GM23338 (cell line): Measurements from ENCODE around the gene EHD4. TPM values are rescaled to one million over a fixed set of nuclear protein-coding genes. Genes with fewer than 3 reads are reported as not detected.

ENCODE experiments used
- ATAC-seq: fragments of 200-7000 bp; cut with Tn5 transposase; 3 replicates; pipeline ENCODE4 v1.9.1; 2020
- DNase-seq: peaks from one replicate; pipeline ENCODE4 v3.0.0-alpha.2; 2015; ENCODE audit warnings: low spot score
- H2AFZ ChIP-seq: fragments of 200-600 bp; sonication (generic); 2 replicates; pipeline ENCODE4 v1.8.0; 2016; ENCODE audit warnings: antibody characterized with exemption, mild to moderate bottlenecking, moderate library complexity
- H3F3A ChIP-seq: fragments of 200-600 bp; sonication (generic); replicated peaks from 2 replicates; pipeline ENCODE4 v1.8.0; 2017; ENCODE audit warnings: antibody characterized with exemption, mixed run types, low read depth
- H3K27ac ChIP-seq: fragments of 200-600 bp; sonication (generic); 2 replicates; pipeline ENCODE4 v1.6.1; 2016; ENCODE audit warnings: low read depth
- H3K27me3 ChIP-seq: fragments of 200-600 bp; sonication (generic); 2 replicates; pipeline ENCODE4 v1.8.0; 2016; ENCODE audit warnings: mild to moderate bottlenecking, mixed run types, moderate library complexity; ENCODE audit not compliant: insufficient read depth
- H3K36me3 ChIP-seq: fragments of 200-600 bp; sonication (generic); 2 replicates; pipeline ENCODE4 v1.8.0; 2016; ENCODE audit warnings: mild to moderate bottlenecking; ENCODE audit not compliant: insufficient read depth
- H3K4me1 ChIP-seq: fragments of 200-600 bp; sonication (generic); 2 replicates; pipeline ENCODE4 v1.8.0; 2016; ENCODE audit warnings: mild to moderate bottlenecking, moderate library complexity; ENCODE audit not compliant: insufficient read depth
- H3K4me2 ChIP-seq: fragments of 200-600 bp; sonication (generic); 2 replicates; pipeline ENCODE4 v1.7.1; 2017; ENCODE audit warnings: mixed run types
- H3K4me3 ChIP-seq: fragments of 200-600 bp; sonication (generic); 2 replicates; pipeline ENCODE4 v1.6.1; 2016; ENCODE audit warnings: mixed run types
- H3K79me2 ChIP-seq: fragments of 200-600 bp; sonication (generic); replicated peaks from 2 replicates; pipeline ENCODE4 v1.8.0; 2017; ENCODE audit warnings: mild to moderate bottlenecking; ENCODE audit not compliant: insufficient read depth
- H3K9me2 ChIP-seq: fragments of 200-600 bp; sonication (generic); 2 replicates; pipeline ENCODE4 v1.8.0; 2017; ENCODE audit not compliant: insufficient read depth
- H4K20me1 ChIP-seq: fragments of 200-600 bp; sonication (generic); replicated peaks from 2 replicates; pipeline ENCODE4 v1.8.0; 2017; ENCODE audit warnings: mild to moderate bottlenecking; ENCODE audit not compliant: insufficient read depth
- H3K27ac Mint-ChIP-seq: 2 replicates; pipeline ENCODE4 v1.8.0; 2020; ENCODE audit warnings: inconsistent platforms, mild to moderate bottlenecking, moderate library complexity, mixed read lengths
- H3K27me3 Mint-ChIP-seq: 3 replicates; pipeline ENCODE4 v1.8.0; 2022; ENCODE audit warnings: low read depth, mild to moderate bottlenecking, moderate library complexity, mixed read lengths, inconsistent platforms; ENCODE audit not compliant: insufficient read depth, poor library complexity
- H3K36me3 Mint-ChIP-seq: 3 replicates; pipeline ENCODE4 v1.8.0; 2021; ENCODE audit warnings: low read depth, mild to moderate bottlenecking, inconsistent platforms, moderate library complexity, mixed read lengths
- H3K4me1 Mint-ChIP-seq: 3 replicates; pipeline ENCODE4 v1.8.0; 2020; ENCODE audit warnings: mild to moderate bottlenecking, inconsistent platforms, mixed read lengths
- H3K4me3 Mint-ChIP-seq: 3 replicates; pipeline ENCODE4 v1.8.0; 2021; ENCODE audit warnings: moderate library complexity, mild to moderate bottlenecking, inconsistent platforms, mixed read lengths
- H3K9me3 Mint-ChIP-seq: 3 replicates; pipeline ENCODE4 v1.8.0; 2020; ENCODE audit warnings: moderate library complexity, mild to moderate bottlenecking, inconsistent platforms, mixed read lengths
- CREB1 ChIP-seq: fragments of 250-450 bp; sonication (Bioruptor Pico); IDR thresholded peaks from 2 replicates; pipeline ENCODE4 v1.5.0; 2020; ENCODE audit warnings: low read depth, mild to moderate bottlenecking, moderate library complexity
- CTCF ChIP-seq, 2 experiments: fragments of 200-600 bp in 1 of 2; sonication (generic) in 1 of 2; conservative IDR thresholded peaks; 2 replicates each; pipeline versions ENCODE4 v1.5.1 to v1.6.1; 2016 to 2017; ENCODE audit warnings: antibody characterized with exemption in 2 of 2, low read depth in 2 of 2, mild to moderate bottlenecking in 2 of 2, moderate library complexity in 1 of 2
- ETS1 ChIP-seq: IDR thresholded peaks from 2 replicates; pipeline ENCODE4 v1.6.1; 2016; ENCODE audit warnings: antibody characterized with exemption
- EZH2 ChIP-seq: fragments of 200-600 bp; sonication (generic); IDR thresholded peaks from one replicate; pipeline ENCODE4 v1.8.0; 2017; ENCODE audit warnings: antibody characterized with exemption, mild to moderate bottlenecking, low read depth; ENCODE audit not compliant: unreplicated experiment
- EZH2phosphoT487 ChIP-seq: fragments of 200-600 bp; sonication (generic); IDR thresholded peaks from one replicate; pipeline ENCODE4 v1.8.1; 2018; ENCODE audit warnings: antibody characterized with exemption; ENCODE audit not compliant: unreplicated experiment
- JUNB ChIP-seq: IDR thresholded peaks from one replicate; pipeline ENCODE4 v1.6.1; 2016; ENCODE audit warnings: antibody characterized with exemption; ENCODE audit not compliant: unreplicated experiment
- NANOG ChIP-seq: IDR thresholded peaks from 2 replicates; pipeline ENCODE4 v1.6.1; 2016; ENCODE audit warnings: antibody characterized with exemption, borderline replicate concordance
- POLR2AphosphoS5 ChIP-seq: IDR thresholded peaks from 2 replicates; pipeline ENCODE4 v1.6.1; 2016; ENCODE audit warnings: antibody characterized with exemption, low read depth
- REST ChIP-seq: IDR thresholded peaks from one replicate; pipeline ENCODE4 v1.6.1; 2018; ENCODE audit warnings: antibody characterized with exemption; ENCODE audit not compliant: unreplicated experiment
- STAT1 ChIP-seq: IDR thresholded peaks from one replicate; pipeline ENCODE4 v1.6.1; 2016; ENCODE audit warnings: antibody characterized with exemption; ENCODE audit not compliant: unreplicated experiment
- ZNF114 ChIP-seq: fragments of 250-450 bp; sonication (Bioruptor Pico); IDR thresholded peaks from 2 replicates; pipeline ENCODE4 v1.5.0; 2020; ENCODE audit warnings: mild to moderate bottlenecking, moderate library complexity
- ZNF331 ChIP-seq: fragments of 250-450 bp; sonication (Bioruptor Pico); IDR thresholded peaks from 2 replicates; pipeline ENCODE4 v1.5.0; 2020; ENCODE audit warnings: low read depth, mild to moderate bottlenecking, moderate library complexity
- ZNF462 ChIP-seq: fragments of 250-450 bp; sonication (Bioruptor Pico); IDR thresholded peaks from 2 replicates; pipeline ENCODE4 v1.5.0; 2020; ENCODE audit warnings: mild to moderate bottlenecking, moderate library complexity
- polyA plus RNA-seq: library from polyadenylated mRNA; unstranded; fragments of >200 nt; fragmentation: Nextera tagmentation; extraction: Ambion mirVana; gene quantifications from 2 replicates; pipeline ENCODE4 v1.2.1, GENCODE V29; 2016
- total RNA-seq: library from RNA; depleted of rRNA; stranded (reverse); fragments of >200 nt; shearing (Covaris generic); gene quantifications from 2 replicates; pipeline ENCODE4 v1.2.3, GENCODE V29; 2014

EHD4 gene
- total and polyA plus RNA-seq, 2 experiments from 2014 or later, result 13.0 to 31.0 TPM

- H3K4me3 Mint-ChIP-seq, result no peak overlapping the region
- Histone ChIP-seq H3K4me2 (no peak overlapping the region), H3K27ac (no peak overlapping the region), H3K4me3 (no peak overlapping the region), H4K20me1 (peaks cover 12% of the 10 kb centered on the region), H3K9me2 (no peaks in the 10 kb centered on the region), H2AFZ (no peak overlapping the region), H3K4me1 (peaks cover 18% of the 10 kb centered on the region), H3F3A (0 out of 2 replicates have a peak, but pooled peaks cover 4% of the 10 kb centered on the region), H3K79me2 (0 out of 2 replicates have a peak, but pooled peaks cover 4% of the 10 kb centered on the region), H3K27me3 (no peaks in the 10 kb centered on the region), H3K36me3 (0 out of 2 replicates have a peak, but pooled peaks cover 4% of the 10 kb centered on the region)
- DNase-seq, result no peak
- H3K27me3 Mint-ChIP-seq, result peaks cover 12% of the 10 kb centered on the region
- no peak for ATAC-seq
- no peaks in the 10 kb centered on the region; the same call in 2 of the 3 replicates for H3K9me3 Mint-ChIP-seq
- no peak overlapping the region for H3K27ac Mint-ChIP-seq
- no peak for TF ChIP-seq EZH2phosphoT487
- TF ChIP-seq CREB1, result no peak
- no peak for TF ChIP-seq NANOG
- no peak for TF ChIP-seq CTCF (conservative IDR thresholded peaks at IDR 0.05; ENCODE audit: low read depth in 2 of 2)
- no peak for TF ChIP-seq ZNF114
- TF ChIP-seq ETS1, result no peak
- TF ChIP-seq JUNB, result no peak
- no peak for TF ChIP-seq POLR2AphosphoS5
- no peak for TF ChIP-seq STAT1
- TF ChIP-seq ZNF331 (CRISPR knock-in tag), result no peak
- no peak for TF ChIP-seq REST
- no peak for TF ChIP-seq ZNF462 (CRISPR knock-in tag)
- TF ChIP-seq EZH2, result no peak
- H3K4me1 Mint-ChIP-seq, result peaks cover 33% of the 10 kb centered on the region
- H3K36me3 Mint-ChIP-seq, result peaks cover 12% of the 10 kb centered on the region
Measured at GRCh38 chr15:41935566-41936020, 36.8 kb downstream of the EHD4 start.
